Umbilical cord (tissue), 2 donors: ENCODE data around the gene TBKBP1. TPM values are rescaled to one million over a fixed set of nuclear protein-coding genes. Genes with fewer than 3 reads are reported as not detected.

Experiments
- DNase-seq: peaks from one replicate; pipeline ENCODE4 v3.0.0-alpha.2; 2015; ENCODE audit warnings: low spot score
- total RNA-seq: library from RNA; depleted of rRNA; stranded (reverse); fragments of >200 nt; gene quantifications from one replicate; pipeline ENCODE4 v1.2.3, GENCODE V29; 2014; ENCODE audit warnings: low replicate concordance; ENCODE audit not compliant: insufficient read depth

Gene TBKBP1, protein sequence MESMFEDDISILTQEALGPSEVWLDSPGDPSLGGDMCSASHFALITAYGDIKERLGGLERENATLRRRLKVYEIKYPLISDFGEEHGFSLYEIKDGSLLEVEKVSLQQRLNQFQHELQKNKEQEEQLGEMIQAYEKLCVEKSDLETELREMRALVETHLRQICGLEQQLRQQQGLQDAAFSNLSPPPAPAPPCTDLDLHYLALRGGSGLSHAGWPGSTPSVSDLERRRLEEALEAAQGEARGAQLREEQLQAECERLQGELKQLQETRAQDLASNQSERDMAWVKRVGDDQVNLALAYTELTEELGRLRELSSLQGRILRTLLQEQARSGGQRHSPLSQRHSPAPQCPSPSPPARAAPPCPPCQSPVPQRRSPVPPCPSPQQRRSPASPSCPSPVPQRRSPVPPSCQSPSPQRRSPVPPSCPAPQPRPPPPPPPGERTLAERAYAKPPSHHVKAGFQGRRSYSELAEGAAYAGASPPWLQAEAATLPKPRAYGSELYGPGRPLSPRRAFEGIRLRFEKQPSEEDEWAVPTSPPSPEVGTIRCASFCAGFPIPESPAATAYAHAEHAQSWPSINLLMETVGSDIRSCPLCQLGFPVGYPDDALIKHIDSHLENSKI
- total RNA-seq, result 6.3 TPM

- DNase-seq, result peak; percentile 88
Observed at GRCh38 chr17:47693731-47694580, at the start of gene TBKBP1. TSS of gene TBKBP1 (plus strand) at chr17:47694161. CDS start at chr17:47696113, 1,952 bp downstream.

- no peak for DNase-seq
Observed at GRCh38 chr17:47644324-47644723, 49.6 kb upstream of the TBKBP1 start.

DNA sequence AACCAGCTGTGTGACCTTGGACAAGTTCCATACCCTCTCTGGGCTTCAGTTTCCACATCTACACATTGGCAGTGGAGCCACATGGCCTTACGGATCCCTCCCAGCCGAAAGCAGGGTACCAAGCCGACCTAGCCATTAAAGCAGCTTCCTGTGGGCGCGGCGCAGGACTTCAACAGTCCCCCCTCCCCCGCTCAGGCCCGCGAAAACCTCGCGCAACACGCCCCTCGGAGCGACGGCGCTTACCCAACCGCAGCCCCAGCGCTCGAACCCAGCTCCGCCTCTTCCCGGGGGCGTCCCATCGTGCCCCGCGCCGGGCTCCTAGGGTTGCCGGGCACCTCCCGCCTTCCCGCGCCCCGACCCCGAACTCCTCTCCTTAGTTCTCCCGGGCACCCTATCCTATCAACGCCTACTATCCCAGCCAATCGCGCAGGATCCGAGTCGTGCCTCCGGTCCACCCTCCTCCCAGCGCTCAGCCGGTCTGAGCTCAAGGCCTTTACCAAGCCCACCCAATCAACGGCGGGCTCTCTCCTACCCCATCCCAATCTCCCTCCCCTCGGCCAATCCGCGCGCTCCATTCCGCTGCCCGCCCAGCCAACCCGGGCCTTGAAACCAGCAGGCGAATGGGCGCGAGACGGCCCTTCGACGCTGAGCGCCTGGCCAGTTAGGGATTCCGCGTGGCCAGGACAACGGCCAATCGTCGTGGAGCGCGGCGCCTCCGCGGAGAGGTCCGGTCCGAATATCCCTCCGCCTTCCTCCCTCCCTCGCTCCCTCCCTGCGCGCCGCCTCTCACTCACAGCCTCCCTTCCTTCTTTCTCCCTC, 44.6 kb upstream of the TBKBP1 start, which contains the start of gene KPNB1:
Gene KPNB1, plus strand, starts transcription at position 767 of the 819 bp plus-strand sequence. CDS start 326 bp downstream, outside the sequence.
- peak; percentile 100 for DNase-seq

DNA sequence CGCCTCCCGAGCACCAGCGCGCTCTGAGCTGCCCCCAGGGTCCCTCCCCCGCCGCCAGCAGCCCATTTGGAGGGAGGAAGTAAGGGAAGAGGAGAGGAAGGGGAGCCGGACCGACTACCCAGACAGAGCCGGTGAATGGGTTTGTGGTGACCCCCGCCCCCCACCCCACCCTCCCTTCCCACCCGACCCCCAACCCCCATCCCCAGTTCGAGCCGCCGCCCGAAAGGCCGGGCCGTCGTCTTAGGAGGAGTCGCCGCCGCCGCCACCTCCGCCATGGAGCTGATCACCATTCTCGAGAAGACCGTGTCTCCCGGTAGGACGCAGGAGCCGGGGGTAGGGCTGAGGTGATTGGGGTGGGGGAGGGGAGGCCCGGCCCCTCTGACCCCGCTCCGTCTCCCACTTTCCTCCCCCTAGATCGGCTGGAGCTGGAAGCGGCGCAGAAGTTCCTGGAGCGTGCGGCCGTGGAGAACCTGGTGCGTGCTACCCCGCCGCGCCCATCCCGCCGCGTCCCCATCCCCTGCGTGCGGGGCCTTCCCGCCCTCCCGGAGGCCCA, 43.9 kb upstream of the TBKBP1 start:
- DNase-seq, result no peak

GRCh38 chr17:47650525-47651522, 43.1 kb upstream of the TBKBP1 start:
- peak; percentile 97 for DNase-seq

- DNase-seq, result no peak
Observed at GRCh38 chr17:47651704-47652103, 42.3 kb upstream of the TBKBP1 start.

GRCh38 chr17:47652570-47652969, 41.4 kb upstream of the TBKBP1 start:
- DNase-seq, result no peak

DNA sequence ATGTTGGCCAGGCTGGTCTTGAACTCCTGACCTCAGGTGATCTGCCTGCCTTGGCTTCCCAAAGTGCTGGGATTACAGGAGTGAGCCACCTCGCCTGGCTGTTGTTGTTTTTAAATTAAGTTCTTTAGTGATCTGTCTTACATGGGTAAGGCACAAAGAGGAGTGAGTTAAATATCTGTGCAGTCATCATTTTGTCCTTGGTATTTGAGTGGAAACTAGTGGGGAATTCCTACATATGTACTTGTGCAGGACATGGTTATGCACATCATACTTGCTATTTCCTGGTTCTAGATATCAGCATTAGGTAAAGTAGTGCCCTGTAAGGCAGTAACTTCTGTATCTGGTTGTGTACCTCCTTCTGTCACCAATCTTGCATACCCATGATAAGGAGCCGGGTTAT, 40.5 kb upstream of the TBKBP1 start:
- DNase-seq, result no peak

DNA sequence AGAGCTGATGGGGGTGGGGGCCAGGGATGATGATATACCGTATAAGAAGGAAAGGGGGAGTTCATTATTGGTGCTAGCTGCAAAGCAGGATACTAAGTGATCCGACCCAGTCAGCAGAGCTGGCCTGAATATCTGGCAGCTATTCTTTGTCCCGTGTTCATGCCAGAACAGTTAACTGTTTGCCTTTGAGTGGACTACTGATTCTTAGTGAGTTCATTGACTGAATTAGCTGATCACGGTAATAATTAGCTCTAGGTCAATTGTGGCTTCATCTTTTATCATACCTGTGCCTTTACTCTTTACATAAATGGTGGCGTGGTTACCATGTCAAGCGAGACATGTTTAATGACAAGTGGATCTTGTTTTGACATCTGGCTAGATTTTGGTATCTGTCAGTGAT, 39.0 kb upstream of the TBKBP1 start:
- no peak for DNase-seq

DNA sequence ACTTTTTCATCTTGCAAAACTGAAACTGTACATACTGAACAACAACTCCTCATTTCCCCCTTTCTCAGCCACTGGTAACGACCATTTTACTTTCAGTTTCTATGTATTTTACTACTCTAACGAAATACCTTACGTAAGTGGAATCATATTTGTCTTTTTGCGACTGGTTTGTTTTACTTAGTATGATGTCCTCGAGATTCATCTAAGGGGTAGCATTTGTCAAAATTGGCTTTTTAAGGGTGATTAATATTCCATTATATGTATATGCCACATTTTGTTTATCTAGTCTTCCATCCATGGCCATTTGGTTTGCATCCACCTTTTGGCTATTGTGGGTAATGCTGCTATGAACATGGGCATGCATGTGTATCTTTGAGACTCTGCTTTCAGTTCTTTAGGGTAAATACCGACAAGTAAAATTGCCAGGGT, 33.9 kb upstream of the TBKBP1 start:
- no peak for DNase-seq

GRCh38 chr17:47663912-47664623, 29.9 kb upstream of the TBKBP1 start:
- DNase-seq, result peak; percentile 47

GRCh38 chr17:47664624-47664941, 29.4 kb upstream of the TBKBP1 start:
- DNase-seq, result no peak

- no peak for DNase-seq
Observed at GRCh38 chr17:47665655-47666054, 28.3 kb upstream of the TBKBP1 start.

DNA sequence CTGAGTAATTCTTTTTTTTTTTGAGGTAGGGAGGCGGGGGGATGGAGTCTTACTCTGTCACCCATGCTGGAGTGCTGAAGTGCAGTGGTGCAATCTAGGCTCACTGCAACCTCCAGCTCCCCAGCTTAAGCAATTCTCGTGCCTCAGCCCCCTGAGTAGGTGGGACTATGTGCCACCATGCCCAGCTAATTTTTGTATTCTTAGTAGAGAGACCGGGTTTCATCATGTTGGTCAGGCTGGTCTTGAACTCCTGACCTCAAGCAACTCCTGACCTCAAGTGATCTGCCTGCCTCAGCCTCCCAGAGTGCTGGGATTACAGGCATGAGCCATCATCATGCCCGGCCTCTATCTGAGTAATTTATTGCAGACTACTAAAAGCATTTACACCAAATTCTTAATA, 24.9 kb upstream of the TBKBP1 start:
- DNase-seq, result no peak

DNA sequence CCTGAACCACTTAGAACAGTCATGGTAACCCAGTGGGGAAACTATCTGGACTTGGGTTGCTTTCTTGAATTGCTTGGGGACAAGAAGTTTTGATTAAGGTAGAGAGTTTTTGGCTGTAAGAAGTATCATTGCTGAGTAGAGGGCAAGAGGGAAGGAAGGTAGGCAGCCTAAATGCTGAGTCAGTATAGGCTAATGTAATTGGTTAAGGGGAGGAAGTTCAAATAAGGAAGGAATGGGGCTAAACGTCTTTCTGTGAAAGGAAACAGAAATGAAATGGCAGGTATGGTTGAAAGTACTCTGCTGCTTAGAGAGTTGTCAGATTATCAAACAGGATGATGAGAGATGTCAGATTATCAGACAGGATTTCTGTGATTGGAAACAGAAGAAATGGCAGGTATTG, 23.9 kb upstream of the TBKBP1 start:
- no peak for DNase-seq

DNA sequence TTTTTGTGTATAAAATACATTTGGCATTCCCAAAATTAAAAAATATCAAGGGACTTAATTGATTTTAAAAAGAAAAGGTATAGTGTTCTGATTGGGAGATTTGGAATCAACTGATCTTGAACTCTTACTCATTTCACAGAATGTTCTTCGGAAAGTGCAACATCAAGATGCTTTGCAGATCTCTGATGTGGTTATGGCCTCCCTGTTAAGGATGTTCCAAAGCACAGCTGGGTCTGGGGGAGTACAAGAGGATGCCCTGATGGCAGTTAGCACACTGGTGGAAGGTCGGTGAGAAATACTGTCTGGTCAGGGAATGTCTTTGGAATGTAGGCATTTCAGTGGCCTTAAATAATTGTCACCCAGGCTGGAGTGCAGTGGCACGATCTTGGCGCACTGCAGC, 19.5 kb upstream of the TBKBP1 start:
- DNase-seq, result no peak

DNA sequence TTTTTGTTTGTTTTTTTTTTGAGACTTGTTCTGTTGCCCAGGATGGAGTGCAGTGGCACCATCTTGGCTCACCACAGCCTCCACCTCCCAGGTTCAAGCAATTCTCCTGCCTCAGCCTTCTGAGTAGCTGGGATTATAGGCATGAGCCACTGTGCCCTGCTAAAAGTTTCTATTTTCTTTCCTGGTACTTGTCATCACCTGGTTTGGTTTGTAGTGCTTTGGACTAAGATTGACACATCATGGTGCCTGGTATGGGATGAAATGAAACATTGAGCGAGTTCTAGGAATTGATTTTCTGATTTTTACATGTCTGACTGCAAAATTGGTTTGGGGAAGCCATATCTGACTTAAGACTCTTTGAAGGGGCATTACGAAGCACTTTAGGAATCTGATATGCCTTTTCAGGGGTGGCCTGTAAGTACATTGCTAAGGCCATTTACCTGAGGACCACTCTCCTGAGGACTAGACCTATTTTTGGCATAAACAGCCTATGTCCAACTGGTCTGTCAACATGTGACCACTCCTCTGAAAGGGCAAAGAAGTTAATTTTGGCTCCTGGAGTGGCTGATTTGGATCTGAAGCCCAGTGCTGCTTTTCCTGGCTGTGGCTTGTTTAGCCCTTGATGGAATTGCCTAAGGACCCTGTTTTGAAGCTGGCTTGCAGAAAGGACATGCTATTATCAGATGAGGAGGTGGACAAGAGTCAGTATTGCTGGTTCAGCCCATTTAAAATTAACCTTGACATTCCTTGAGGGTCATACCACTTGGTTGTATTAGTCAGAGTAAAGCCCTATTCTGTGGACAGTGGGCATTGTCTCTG, 18.4 kb upstream of the TBKBP1 start:
- no peak for DNase-seq

DNA sequence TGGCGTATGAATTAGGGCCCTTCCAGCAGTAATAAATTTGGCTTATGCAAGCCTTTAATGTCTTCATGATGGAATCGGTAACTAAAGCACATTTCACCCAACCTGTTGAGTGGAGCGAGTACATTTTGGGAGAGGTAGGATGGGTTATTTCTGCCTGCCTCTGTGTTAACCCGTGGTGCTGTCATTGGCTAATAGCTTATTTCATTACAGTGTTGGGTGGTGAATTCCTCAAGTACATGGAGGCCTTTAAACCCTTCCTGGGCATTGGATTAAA, 17.8 kb upstream of the TBKBP1 start:
- no peak for DNase-seq
